ENCODE results near the gene APRT. TPM values are rescaled to one million over a fixed set of nuclear protein-coding genes. Genes with fewer than 3 reads are reported as not detected.

APRT gene
- total and polyA plus RNA-seq, 9 of the 15 experiments (the other 6 are each of a cell fraction or from before 2014, with no cell fraction given), result 41.7 to 409 (median 146) TPM

GRCh38 chr16:88783391-88784073 lies 28.2 kb downstream of the APRT start (continued):
- TF ChIP-seq AFF4 (CRISPR knock-in tag; IDR thresholded peaks at IDR 0.05) (0 out of 2 replicates have a peak, but pooled peaks have one; percentile 59), PRDM10 (IDR thresholded peaks at IDR 0.05; ENCODE audit: partially characterized antibody) (no peak), NFXL1 (CRISPR knock-in tag; IDR thresholded peaks at IDR 0.05) (no peak), ZNF785 (CRISPR knock-in tag; IDR thresholded peaks at IDR 0.05) (no peak), XRCC4 (IDR thresholded peaks at IDR 0.05; ENCODE audit: extremely low read depth, insufficient read depth, insufficient read length) (no peak), HDGF (IDR thresholded peaks at IDR 0.05) (no peak; the same call in 1 of the 2 replicates), SIRT6 (IDR thresholded peaks at IDR 0.05; ENCODE audit: low read depth, low read length) (no peak), ZNF12 (CRISPR knock-in tag; IDR thresholded peaks at IDR 0.05) (no peak), ATF1 (CRISPR knock-in tag; IDR thresholded peaks at IDR 0.05) (no peak), ATF1 (tag; IDR thresholded peaks at IDR 0.05) (no peak), USF2 (CRISPR knock-in tag; IDR thresholded peaks at IDR 0.05) (no peak)
